HEK293 (cell line): ENCODE measurements around the gene DNAJC6.
A peak's percentile ranks its signal among the peaks of the same experiment; 100 is the strongest.

ENCODE experiments used
- YY1 ChIP-seq: fragments of 450-650 bp; formaldehyde crosslinking; IDR thresholded peaks from 2 replicates; pipeline ENCODE4 v1.5.1; 2018; ENCODE audit warnings: missing biosample characterization, missing genetic modification characterization
- YY2 ChIP-seq: fragments of 450-650 bp; formaldehyde crosslinking; IDR thresholded peaks from 2 replicates; pipeline ENCODE4 v1.5.1; 2016; ENCODE audit warnings: missing biosample characterization, missing genetic modification characterization
- ZBTB48 ChIP-seq: fragments of 450-650 bp; formaldehyde crosslinking; IDR thresholded peaks from 2 replicates; pipeline ENCODE4 v1.5.1; 2016; ENCODE audit warnings: missing biosample characterization, missing genetic modification characterization
- ZNF169 ChIP-seq: fragments of 450-650 bp; formaldehyde crosslinking; IDR thresholded peaks from 2 replicates; pipeline ENCODE4 v1.5.1; 2016; ENCODE audit warnings: missing biosample characterization, missing genetic modification characterization
- ZNF335 ChIP-seq: fragments of 450-650 bp; formaldehyde crosslinking; conservative IDR thresholded peaks from 2 replicates; pipeline ENCODE4 v1.5.1; 2016; ENCODE audit warnings: missing biosample characterization, missing genetic modification characterization
- ZNF341 ChIP-seq: fragments of 450-650 bp; formaldehyde crosslinking; IDR thresholded peaks from 2 replicates; pipeline ENCODE4; 2016; ENCODE audit warnings: low read depth, missing biosample characterization, missing genetic modification characterization
- ZNF366 ChIP-seq: fragments of 450-650 bp; formaldehyde crosslinking; conservative IDR thresholded peaks from 2 replicates; pipeline ENCODE4 v1.5.1; 2016; ENCODE audit warnings: missing biosample characterization, missing genetic modification characterization
- ZNF416 ChIP-seq: fragments of 450-650 bp; formaldehyde crosslinking; IDR thresholded peaks from 2 replicates; pipeline ENCODE4 v1.5.1; 2016; ENCODE audit warnings: missing biosample characterization, missing genetic modification characterization
- ZNF501 ChIP-seq: fragments of 450-650 bp; formaldehyde crosslinking; IDR thresholded peaks from 2 replicates; pipeline ENCODE4 v1.5.1; 2016; ENCODE audit warnings: missing biosample characterization, missing genetic modification characterization
- ZNF529 ChIP-seq: fragments of 450-650 bp; formaldehyde crosslinking; IDR thresholded peaks from 2 replicates; pipeline ENCODE4 v1.5.1; 2017; ENCODE audit warnings: missing genetic modification characterization, missing biosample characterization; ENCODE audit not compliant: insufficient replicate concordance
- ZNF549 ChIP-seq: fragments of 450-650 bp; IDR thresholded peaks from 2 replicates; pipeline ENCODE4 v1.5.1; 2018; ENCODE audit warnings: missing biosample characterization, missing genetic modification characterization, mild to moderate bottlenecking, inconsistent platforms, moderate library complexity
- ZNF660 ChIP-seq: fragments of 450-650 bp; IDR thresholded peaks from 2 replicates; pipeline ENCODE4 v1.5.1; 2018; ENCODE audit warnings: missing biosample characterization, mild to moderate bottlenecking, missing genetic modification characterization
- ZNF707 ChIP-seq: fragments of 450-650 bp; formaldehyde crosslinking; IDR thresholded peaks from 2 replicates; pipeline ENCODE4 v1.5.1; 2016; ENCODE audit warnings: missing biosample characterization, missing genetic modification characterization
- ZNF777 ChIP-seq: fragments of 450-650 bp; formaldehyde crosslinking; IDR thresholded peaks from 2 replicates; pipeline ENCODE4 v1.5.1; 2017; ENCODE audit warnings: missing biosample characterization, missing genetic modification characterization, borderline replicate concordance
- ZXDB ChIP-seq: fragments of 450-650 bp; formaldehyde crosslinking; IDR thresholded peaks from 2 replicates; pipeline ENCODE4 v1.5.1; 2016; ENCODE audit warnings: missing biosample characterization, missing genetic modification characterization
- TF ChIP-seq, protein P1 (sequence below): fragments of 450-650 bp; formaldehyde crosslinking; IDR thresholded peaks from 2 replicates; pipeline ENCODE4 v1.5.1; 2016; ENCODE audit warnings: missing biosample characterization, missing genetic modification characterization, borderline replicate concordance
- TF ChIP-seq, protein P2 (sequence below): fragments of 450-650 bp; formaldehyde crosslinking; IDR thresholded peaks from 2 replicates; pipeline ENCODE4 v1.5.1; 2016; ENCODE audit warnings: missing biosample characterization, missing genetic modification characterization
- TF ChIP-seq, protein P3 (sequence below): fragments of 450-650 bp; formaldehyde crosslinking; IDR thresholded peaks from 2 replicates; pipeline ENCODE4 v1.5.1; 2016; ENCODE audit warnings: missing biosample characterization, missing genetic modification characterization
- TF ChIP-seq, protein P4 (sequence below): fragments of 450-650 bp; formaldehyde crosslinking; IDR thresholded peaks from 2 replicates; pipeline ENCODE4 v1.5.1; 2016; ENCODE audit warnings: missing biosample characterization, missing genetic modification characterization
- TF ChIP-seq, protein P5 (sequence below): fragments of 450-650 bp; formaldehyde crosslinking; IDR thresholded peaks from 2 replicates; pipeline ENCODE4 v1.5.1; 2016; ENCODE audit warnings: missing biosample characterization, missing genetic modification characterization
- TF ChIP-seq, protein P6 (sequence below): fragments of 450-650 bp; formaldehyde crosslinking; IDR thresholded peaks from 2 replicates; pipeline ENCODE4; 2016; ENCODE audit warnings: missing biosample characterization, missing genetic modification characterization
- TF ChIP-seq, protein P7 (sequence below): fragments of 450-650 bp; formaldehyde crosslinking; IDR thresholded peaks from 2 replicates; pipeline ENCODE4 v1.5.1; 2017; ENCODE audit warnings: missing biosample characterization, missing genetic modification characterization
- TF ChIP-seq, protein P8 (sequence below): fragments of 450-650 bp; formaldehyde crosslinking; IDR thresholded peaks from 2 replicates; pipeline ENCODE4 v1.5.1; 2016; ENCODE audit warnings: missing biosample characterization, missing genetic modification characterization

DNAJC6 gene

DNA sequence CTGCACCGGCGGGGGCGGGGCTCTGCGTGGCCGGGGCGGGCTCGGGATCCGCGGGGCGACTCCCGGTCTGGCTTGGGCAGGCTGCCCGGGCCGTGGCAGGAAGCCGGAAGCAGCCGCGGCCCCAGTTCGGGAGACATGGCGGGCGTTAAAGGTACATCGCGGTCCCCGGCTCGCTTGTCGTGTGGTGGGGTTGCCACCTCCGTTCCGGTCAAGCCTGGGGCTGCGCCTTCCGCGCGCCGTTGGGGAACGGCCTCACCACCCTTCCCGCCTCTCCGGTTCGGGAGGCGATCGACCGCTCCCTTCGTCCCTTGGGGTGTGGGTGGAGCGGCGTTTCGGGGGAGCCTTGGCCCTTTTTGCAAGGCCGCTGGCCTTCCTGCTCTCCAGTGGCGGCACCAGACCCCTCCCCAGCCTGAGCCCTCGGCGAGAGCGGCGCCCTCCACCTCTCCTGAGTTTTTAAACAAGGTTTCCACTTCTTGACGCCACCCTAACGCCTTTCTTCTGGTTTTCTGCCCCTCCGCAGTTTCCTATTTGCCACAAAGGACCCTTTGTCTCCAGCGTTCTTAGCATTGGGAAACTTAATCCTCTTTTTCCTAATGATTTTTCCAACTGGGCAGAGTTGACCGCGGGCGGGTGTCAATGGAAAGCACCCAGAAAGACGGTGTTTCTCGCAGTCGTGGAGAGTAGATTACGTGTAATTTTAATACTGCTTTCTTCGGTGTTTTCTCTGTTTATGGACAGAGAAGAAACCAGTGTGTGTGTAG, 111.4 kb downstream of the DNAJC6 start, which contains the start of the genes LEPR and LEPROT (continued):
- TF ChIP-seq, protein P1, sequence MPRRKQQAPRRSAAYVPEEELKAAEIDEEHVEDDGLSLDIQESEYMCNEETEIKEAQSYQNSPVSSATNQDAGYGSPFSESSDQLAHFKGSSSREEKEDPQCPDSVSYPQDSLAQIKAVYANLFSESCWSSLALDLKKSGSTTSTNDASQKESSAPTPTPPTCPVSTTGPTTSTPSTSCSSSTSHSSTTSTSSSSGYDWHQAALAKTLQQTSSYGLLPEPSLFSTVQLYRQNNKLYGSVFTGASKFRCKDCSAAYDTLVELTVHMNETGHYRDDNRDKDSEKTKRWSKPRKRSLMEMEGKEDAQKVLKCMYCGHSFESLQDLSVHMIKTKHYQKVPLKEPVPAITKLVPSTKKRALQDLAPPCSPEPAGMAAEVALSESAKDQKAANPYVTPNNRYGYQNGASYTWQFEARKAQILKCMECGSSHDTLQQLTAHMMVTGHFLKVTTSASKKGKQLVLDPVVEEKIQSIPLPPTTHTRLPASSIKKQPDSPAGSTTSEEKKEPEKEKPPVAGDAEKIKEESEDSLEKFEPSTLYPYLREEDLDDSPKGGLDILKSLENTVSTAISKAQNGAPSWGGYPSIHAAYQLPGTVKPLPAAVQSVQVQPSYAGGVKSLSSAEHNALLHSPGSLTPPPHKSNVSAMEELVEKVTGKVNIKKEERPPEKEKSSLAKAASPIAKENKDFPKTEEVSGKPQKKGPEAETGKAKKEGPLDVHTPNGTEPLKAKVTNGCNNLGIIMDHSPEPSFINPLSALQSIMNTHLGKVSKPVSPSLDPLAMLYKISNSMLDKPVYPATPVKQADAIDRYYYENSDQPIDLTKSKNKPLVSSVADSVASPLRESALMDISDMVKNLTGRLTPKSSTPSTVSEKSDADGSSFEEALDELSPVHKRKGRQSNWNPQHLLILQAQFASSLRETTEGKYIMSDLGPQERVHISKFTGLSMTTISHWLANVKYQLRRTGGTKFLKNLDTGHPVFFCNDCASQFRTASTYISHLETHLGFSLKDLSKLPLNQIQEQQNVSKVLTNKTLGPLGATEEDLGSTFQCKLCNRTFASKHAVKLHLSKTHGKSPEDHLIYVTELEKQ (tag by site-specific recombination) = peak; percentile 40; the same call in 1 of the 2 replicates
- peak; percentile 92 for TF ChIP-seq YY1 (tag by site-specific recombination)
- no peak for TF ChIP-seq ZNF529 (tag by site-specific recombination)
- TF ChIP-seq ZBTB48 (tag by site-specific recombination) = peak; percentile 90
- TF ChIP-seq, protein P2, sequence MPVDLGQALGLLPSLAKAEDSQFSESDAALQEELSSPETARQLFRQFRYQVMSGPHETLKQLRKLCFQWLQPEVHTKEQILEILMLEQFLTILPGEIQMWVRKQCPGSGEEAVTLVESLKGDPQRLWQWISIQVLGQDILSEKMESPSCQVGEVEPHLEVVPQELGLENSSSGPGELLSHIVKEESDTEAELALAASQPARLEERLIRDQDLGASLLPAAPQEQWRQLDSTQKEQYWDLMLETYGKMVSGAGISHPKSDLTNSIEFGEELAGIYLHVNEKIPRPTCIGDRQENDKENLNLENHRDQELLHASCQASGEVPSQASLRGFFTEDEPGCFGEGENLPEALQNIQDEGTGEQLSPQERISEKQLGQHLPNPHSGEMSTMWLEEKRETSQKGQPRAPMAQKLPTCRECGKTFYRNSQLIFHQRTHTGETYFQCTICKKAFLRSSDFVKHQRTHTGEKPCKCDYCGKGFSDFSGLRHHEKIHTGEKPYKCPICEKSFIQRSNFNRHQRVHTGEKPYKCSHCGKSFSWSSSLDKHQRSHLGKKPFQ (tag by site-specific recombination) = no peak
- TF ChIP-seq, protein P3, sequence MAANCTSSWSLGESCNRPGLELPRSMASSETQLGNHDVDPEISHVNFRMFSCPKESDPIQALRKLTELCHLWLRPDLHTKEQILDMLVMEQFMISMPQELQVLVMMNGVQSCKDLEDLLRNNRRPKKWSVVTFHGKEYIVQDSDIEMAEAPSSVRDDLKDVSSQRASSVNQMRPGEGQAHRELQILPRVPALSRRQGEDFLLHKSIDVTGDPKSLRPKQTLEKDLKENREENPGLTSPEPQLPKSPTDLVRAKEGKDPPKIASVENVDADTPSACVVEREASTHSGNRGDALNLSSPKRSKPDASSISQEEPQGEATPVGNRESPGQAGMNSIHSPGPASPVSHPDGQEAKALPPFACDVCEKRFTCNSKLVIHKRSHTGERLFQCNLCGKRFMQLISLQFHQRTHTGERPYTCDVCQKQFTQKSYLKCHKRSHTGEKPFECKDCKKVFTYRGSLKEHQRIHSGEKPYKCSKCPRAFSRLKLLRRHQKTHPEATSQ (tag by site-specific recombination) = peak; percentile 95
- TF ChIP-seq ZNF707 (tag by site-specific recombination) = no peak
- TF ChIP-seq, protein P4, sequence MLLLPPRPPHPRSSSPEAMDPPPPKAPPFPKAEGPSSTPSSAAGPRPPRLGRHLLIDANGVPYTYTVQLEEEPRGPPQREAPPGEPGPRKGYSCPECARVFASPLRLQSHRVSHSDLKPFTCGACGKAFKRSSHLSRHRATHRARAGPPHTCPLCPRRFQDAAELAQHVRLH = no peak
- TF ChIP-seq, protein P5, sequence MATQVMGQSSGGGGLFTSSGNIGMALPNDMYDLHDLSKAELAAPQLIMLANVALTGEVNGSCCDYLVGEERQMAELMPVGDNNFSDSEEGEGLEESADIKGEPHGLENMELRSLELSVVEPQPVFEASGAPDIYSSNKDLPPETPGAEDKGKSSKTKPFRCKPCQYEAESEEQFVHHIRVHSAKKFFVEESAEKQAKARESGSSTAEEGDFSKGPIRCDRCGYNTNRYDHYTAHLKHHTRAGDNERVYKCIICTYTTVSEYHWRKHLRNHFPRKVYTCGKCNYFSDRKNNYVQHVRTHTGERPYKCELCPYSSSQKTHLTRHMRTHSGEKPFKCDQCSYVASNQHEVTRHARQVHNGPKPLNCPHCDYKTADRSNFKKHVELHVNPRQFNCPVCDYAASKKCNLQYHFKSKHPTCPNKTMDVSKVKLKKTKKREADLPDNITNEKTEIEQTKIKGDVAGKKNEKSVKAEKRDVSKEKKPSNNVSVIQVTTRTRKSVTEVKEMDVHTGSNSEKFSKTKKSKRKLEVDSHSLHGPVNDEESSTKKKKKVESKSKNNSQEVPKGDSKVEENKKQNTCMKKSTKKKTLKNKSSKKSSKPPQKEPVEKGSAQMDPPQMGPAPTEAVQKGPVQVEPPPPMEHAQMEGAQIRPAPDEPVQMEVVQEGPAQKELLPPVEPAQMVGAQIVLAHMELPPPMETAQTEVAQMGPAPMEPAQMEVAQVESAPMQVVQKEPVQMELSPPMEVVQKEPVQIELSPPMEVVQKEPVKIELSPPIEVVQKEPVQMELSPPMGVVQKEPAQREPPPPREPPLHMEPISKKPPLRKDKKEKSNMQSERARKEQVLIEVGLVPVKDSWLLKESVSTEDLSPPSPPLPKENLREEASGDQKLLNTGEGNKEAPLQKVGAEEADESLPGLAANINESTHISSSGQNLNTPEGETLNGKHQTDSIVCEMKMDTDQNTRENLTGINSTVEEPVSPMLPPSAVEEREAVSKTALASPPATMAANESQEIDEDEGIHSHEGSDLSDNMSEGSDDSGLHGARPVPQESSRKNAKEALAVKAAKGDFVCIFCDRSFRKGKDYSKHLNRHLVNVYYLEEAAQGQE = peak; percentile 64
- TF ChIP-seq, protein P6, sequence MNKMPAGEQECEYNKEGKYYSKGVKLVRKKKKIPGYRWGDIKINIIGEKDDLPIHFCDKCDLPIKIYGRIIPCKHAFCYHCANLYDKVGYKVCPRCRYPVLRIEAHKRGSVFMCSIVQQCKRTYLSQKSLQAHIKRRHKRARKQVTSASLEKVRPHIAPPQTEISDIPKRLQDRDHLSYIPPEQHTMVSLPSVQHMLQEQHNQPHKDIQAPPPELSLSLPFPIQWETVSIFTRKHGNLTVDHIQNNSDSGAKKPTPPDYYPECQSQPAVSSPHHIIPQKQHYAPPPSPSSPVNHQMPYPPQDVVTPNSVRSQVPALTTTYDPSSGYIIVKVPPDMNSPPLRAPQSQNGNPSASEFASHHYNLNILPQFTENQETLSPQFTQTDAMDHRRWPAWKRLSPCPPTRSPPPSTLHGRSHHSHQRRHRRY (tag by site-specific recombination) = no peak
- TF ChIP-seq ZNF366 (tag by site-specific recombination) = peak; percentile 17; the same call in 1 of the 2 replicates
- peak; percentile 62 for TF ChIP-seq ZNF660
- TF ChIP-seq, protein P7, sequence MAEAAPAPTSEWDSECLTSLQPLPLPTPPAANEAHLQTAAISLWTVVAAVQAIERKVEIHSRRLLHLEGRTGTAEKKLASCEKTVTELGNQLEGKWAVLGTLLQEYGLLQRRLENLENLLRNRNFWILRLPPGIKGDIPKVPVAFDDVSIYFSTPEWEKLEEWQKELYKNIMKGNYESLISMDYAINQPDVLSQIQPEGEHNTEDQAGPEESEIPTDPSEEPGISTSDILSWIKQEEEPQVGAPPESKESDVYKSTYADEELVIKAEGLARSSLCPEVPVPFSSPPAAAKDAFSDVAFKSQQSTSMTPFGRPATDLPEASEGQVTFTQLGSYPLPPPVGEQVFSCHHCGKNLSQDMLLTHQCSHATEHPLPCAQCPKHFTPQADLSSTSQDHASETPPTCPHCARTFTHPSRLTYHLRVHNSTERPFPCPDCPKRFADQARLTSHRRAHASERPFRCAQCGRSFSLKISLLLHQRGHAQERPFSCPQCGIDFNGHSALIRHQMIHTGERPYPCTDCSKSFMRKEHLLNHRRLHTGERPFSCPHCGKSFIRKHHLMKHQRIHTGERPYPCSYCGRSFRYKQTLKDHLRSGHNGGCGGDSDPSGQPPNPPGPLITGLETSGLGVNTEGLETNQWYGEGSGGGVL = peak; percentile 47; the same call in 1 of the 2 replicates
- TF ChIP-seq, protein P8, sequence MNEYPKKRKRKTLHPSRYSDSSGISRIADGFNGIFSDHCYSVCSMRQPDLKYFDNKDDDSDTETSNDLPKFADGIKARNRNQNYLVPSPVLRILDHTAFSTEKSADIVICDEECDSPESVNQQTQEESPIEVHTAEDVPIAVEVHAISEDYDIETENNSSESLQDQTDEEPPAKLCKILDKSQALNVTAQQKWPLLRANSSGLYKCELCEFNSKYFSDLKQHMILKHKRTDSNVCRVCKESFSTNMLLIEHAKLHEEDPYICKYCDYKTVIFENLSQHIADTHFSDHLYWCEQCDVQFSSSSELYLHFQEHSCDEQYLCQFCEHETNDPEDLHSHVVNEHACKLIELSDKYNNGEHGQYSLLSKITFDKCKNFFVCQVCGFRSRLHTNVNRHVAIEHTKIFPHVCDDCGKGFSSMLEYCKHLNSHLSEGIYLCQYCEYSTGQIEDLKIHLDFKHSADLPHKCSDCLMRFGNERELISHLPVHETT (tag by site-specific recombination) = no peak
- TF ChIP-seq ZNF335 (tag by site-specific recombination) = peak; percentile 91
- TF ChIP-seq ZNF501 (tag by site-specific recombination) = peak; percentile 98
- peak; percentile 81 for TF ChIP-seq ZXDB (tag by site-specific recombination)
- peak; percentile 84 for TF ChIP-seq YY2 (tag by site-specific recombination)
- TF ChIP-seq ZNF341 (tag by site-specific recombination) = peak; percentile 40; the same call in 1 of the 2 replicates
- peak; percentile 80; the same call in 1 of the 2 replicates for TF ChIP-seq ZNF777
- TF ChIP-seq ZNF549 = no peak
- TF ChIP-seq ZNF416 (tag by site-specific recombination) = no peak
- TF ChIP-seq ZNF169 (tag by site-specific recombination) = no peak
